HG03439 (cell line): Measurements from ENCODE around the gene NWD2.
A peak's percentile ranks its signal among the peaks of the same experiment; 100 is the strongest.
"Not testable (repeated sequence)": the region's sequence is repeated elsewhere in the genome, so short reads cannot be mapped to it uniquely, and the experiment has no call there.

ENCODE experiments used
- ATAC-seq: cut with Tn5 transposase; IDR thresholded peaks from one replicate; pipeline ENCODE4 v1.9.1; 2021; ENCODE audit warnings: mild to moderate bottlenecking, moderate library complexity; ENCODE audit not compliant: unreplicated experiment

The NWD2 gene, protein sequence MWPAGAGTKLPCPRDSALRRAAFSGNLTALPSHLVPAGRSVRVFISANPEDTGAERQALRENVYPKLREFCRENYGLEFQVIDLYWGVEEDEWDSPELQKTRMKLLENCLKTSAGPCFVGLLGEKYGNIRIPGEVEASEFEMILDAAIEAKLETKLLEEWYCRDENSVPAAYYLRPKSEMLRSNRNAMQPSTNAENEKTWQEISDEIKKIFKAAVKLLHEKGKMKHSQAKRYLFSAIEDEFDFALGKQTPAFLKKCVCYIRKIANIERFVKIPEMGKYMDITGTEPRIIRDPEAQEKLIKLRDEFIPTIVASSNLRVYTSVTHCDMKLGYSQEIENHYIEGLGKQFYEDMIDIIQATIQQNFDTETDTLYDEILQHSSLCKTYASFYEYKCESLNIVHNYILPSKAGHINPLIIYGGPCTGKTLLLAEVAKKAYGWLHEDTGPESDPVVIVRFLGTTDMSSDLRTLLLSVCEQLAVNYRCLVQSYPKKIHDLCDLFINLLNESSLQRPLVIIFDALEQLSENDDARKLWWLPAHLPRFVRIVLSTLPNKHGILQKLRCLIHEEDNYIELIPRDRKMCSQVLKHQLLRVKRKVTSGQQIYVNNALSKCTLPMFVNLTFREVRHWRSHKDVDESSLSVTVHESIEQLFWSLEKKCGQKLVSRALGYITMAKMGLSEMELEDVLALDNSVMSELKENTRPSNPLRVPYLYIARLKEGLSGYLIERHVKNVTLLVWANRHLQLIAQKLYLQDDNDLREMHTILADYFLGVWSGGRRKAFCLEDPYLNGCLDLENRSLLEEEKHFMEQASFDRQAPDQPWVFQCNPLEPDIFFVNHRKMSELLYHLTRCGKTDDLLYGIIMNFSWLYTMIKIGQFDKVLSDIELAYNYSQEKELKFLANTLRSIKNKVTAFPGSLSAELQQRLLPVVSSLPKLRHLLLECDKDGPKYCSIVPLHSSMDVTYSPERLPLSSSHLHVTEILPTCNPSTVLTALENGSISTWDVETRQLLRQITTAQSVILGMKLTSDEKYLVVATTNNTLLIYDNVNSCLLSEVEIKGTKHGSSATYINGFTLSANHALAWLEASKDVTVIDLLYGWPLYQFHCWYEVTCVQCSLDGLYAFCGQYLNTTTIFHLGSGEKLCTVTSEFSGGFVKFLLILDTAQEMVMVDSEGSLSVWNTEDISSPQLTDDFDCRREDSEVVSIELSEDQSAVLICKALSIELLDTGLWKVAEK (N-terminal part only)

DNA sequence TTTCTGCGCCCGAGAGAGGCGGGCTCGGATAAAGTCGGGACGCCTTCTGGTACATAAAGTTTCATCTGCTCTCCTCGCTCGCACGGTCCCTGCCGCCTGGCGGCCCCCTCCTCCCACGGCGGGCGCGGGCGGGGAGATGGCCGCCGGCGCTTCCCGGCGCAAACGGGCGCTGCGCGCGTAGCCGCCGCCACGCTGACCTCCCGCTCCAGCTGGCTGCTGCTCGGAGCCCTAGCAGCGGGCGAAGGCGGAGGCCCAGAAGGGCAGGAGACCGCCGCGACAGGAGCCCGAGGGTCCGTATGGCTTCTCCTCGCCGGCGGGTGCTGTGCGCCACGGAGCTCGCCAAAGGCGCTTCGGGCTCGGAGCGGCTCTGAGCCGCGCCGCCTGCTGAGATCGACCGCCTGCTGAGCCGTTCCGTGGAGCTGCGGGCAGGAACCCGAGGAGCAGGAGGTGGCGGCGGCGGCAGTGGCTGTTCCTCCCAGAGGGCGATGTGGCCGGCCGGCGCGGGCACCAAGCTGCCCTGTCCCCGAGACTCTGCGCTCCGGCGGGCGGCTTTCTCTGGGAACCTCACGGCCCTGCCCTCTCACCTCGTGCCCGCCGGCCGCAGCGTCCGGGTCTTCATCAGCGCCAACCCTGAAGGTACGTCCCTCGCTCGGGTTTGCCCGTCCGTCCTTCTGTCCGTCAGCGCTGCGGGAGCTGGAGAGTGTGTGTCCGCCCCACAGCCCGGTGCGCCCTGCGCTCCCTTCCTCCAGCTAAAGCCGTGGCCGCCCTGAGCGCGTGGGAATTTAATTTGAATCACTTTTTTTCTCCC is at the start of gene NWD2:
NWD2 (plus strand) TSS at position 161 of the 808 bp plus-strand sequence; CDS start at position 486, 325 bp downstream.
- ATAC-seq, result no peak

DNA sequence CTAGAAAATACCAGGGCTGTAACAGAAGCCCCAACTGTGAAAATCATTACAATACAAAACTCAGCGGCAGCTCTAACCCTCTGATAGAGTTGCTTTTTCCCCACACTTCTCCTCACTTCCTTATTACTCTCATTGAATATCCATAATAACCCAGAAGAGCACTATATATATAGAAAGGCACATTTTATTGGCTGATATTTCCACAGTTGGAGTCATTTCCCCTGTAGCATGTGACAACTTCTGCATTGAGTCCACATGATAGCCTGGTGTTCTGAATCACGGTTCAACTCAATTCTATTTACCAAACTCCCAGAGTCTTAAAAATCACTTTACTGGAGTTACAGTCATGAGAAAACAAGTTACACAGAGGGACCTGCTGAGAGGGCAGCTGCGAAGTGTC is 46.6 kb upstream of the NWD2 start:
- no peak for ATAC-seq

DNA sequence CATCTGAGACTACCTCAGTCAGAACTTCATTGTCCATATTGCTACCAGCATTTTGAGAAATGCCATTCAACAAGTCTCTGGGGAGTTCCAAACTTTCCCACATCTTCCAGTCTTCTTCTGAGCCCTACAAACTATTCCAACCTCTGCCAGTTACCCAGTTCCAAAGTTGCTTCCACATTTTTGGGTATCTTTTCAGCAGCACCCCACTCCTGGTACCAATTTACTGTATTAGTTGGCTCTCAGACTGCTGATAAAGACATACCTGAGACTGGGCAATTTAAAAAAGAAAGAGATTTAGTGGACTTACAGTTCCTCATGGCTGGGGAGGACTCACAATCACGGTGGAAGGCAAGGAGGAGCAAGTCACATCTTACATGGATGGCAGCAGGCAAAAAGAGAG is 39.8 kb upstream of the NWD2 start:
- ATAC-seq, result not testable (repeated sequence)

DNA sequence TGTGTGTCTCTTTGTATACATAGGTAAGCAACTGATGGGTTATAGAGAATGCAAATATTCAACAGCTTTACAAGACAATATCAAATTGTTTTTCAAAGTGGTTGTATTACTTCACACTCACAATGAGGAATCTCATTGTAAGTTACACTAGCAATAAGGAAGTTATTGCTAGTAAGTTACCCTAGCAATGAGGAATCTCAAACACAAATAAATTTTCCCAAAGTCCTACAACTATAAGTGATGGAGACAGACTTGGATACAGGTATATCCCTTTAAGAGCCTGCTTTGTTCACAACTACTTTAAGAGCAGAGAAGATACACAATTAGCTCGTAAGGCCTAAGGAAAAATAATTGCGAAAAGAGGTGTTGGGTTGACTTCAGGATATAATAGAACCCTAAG is 28.3 kb upstream of the NWD2 start:
- ATAC-seq, result no peak

DNA sequence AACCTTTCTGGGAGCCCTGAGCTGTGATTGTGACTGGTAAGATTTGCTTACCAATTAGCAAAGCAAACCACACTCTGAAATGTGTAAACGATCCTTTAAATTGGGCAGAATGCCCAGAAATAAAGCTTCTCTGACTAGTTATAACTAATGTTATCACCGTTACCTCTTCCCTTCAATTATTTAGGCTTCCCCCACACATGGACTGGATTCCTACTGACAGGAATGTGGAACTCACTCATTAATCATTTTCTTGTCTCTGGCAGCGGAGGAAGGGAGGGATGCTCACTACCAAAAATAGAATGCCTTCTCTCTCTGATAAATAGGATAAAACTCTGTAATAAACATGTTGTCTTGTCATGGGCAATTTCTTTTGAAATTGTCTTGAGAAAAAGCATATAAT is 25.3 kb upstream of the NWD2 start:
- ATAC-seq, result no peak

DNA sequence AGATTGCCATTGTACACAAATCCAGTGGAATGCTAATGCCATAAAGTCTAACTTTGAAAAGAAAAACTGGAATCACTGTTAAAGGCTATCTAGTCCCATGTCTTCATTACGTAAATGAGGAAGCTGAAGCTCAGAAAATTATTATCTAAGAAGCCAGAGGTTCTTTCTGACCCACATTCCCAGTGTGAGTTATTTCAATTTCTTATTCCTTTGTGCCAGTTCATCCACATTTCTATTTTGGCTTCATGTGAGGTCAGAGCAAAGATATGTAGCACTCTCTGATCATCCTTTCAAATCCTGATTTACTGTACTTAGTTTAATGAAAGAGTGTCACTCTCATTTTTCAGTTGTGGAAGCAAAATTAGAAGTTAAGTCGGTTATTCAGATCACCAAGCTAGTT is 24.6 kb upstream of the NWD2 start:
- no peak for ATAC-seq

GRCh38 chr4:37220685-37221084 is 23.9 kb upstream of the NWD2 start:
- ATAC-seq, result no peak

- ATAC-seq, result no peak
These were observed 20.8 kb upstream of the NWD2 start for GRCh38 chr4:37223732-37224131.

GRCh38 chr4:37224854-37225253 is 19.7 kb upstream of the NWD2 start:
- no peak for ATAC-seq

DNA sequence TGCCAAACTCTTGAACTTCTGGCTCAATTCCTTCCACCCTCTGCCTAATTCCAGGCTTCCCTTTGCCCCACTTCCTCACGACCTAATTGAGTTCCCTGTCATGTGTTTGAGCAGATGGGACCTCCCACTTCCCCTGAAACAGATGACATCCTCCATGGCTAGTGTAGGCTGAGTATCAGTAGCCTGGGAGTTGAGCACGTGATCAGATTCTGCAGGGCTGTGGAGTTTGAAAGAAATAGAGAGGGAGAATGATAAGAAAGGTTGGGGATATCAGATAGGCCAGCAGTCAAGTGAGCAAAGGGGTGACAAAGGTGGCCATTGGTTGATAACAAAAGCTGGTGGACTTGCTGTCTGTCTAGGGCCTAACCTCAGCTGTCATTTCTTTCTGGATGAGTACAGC is 18.8 kb upstream of the NWD2 start:
- no peak for ATAC-seq

- ATAC-seq, result no peak
These were observed 12.2 kb upstream of the NWD2 start for GRCh38 chr4:37232315-37232714.

DNA sequence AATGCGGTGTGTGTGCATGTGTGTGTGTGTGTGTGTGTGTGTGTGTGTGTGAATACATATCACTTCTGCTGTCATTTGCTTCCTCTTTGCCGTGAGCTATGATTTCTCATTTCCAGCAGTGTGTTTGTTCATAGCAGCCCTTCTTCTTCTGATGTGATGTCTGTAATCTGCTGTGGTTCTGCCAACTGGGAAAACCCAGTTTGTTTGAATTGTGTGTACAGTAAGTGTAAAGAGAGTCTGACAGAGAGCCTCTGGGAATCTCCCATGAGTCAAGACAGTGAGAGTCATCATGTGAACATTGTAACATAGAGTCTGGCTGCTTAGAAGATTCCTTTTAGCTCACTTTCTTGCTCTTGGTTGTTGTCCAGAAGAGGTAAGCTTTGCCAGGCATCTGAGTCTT is 8.4 kb upstream of the NWD2 start:
- ATAC-seq, result no peak

DNA sequence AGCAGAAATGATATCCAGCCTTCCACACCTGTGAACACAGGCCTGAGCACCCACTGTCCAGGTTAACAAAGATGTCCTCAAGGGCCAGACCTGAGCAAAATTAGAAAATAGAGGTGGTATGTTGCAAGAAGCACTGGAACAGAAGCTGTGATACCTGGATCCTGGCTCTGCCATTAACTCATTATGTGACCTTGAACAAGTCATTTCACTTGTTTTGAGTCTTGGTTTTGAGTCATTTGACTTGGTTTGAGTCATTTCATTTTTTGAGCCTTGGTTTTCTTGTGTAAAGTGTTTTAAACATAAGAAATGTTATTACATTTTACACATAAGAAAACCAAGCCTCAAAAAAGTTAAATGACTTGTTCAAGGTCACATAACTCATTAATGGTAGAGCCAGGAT is 2.9 kb upstream of the NWD2 start:
- peak; percentile 71 for ATAC-seq

DNA sequence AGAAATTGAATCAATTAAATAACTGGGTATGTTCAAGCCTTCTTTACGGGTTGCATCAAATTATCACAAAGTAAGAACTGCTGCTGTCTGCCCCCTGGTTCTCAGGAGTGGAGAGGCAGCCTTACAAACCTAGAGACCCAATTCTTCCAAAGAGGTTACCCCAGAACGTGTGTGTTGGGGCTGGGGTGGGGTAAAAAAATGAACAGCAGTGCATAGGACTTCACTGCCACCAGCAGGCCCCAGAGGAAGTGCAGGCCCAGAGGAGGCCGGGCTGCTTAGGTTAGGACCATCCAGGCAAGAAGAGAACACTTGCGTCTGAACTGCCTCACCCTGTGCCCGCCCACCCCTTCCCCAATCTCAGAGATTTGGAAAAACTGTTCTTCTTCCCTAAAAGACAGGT is 1.5 kb upstream of the NWD2 start:
- no peak for ATAC-seq

GRCh38 chr4:37243722-37244582 is 591 bp upstream of the NWD2 start:
- ATAC-seq, result no peak

GRCh38 chr4:37245391-37245954 is 930 bp downstream of the NWD2 start:
- ATAC-seq, result no peak

DNA sequence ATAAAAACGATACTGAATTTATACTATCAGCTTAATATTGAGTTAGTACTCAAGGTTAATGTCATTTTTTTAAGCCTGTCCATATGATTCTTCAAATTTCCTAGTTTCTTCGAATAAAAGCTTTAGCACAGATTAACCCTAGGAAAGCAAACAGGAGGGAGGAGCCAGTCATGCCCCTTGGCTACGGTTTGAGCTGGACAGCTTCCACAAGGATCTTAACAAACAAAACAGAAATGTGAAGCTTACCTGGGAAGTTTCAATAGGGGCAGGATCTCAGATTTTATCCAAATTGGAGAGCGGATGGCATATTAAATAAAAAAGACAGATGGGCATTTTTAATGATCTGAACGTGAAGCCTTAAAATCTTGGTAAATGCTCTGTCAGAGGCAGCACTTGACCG is 2.3 kb downstream of the NWD2 start:
- ATAC-seq, result no peak

DNA sequence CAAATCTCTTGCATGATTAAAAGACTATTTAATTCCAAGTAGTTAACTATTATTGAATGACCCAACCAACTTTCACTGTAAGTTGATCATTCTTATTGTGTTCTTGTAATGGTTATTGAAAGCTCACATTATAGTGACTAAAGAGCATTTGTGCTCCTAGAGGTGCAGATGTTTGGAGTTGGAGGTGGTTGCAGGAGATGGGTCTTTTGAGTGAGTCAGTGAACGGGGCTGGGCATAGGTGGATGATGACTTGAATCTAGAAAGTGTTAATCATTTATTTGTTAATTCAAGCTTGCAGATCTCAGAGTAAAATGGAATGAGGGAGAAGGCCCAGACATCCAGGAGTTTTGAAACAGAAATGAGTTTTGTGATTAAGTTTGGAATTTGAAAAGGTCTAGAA is 13.7 kb downstream of the NWD2 start:
- ATAC-seq, result no peak

- no peak for ATAC-seq
These were observed 23.8 kb downstream of the NWD2 start for GRCh38 chr4:37268319-37268718.
